K562 (cell line): ENCODE data around the gene HPS1. TPM values are rescaled to one million over a fixed set of nuclear protein-coding genes. Genes with fewer than 3 reads are reported as not detected.

Source experiments
- BDP1 ChIP-seq: IDR thresholded peaks from 3 replicates; pipeline ENCODE4 v1.6.1; 2011; ENCODE audit not compliant: insufficient read length, insufficient read depth
- E2F6 ChIP-seq, 2 experiments: IDR thresholded peaks; 2 replicates each; pipeline ENCODE4 v1.6.1; 2011; ENCODE audit warnings: borderline replicate concordance in 1 of 2, control low read depth in 1 of 2, low read depth in 1 of 2, low read length in 1 of 2, mild to moderate bottlenecking in 1 of 2, mixed read lengths in 1 of 2, moderate library complexity in 1 of 2; ENCODE audit not compliant: insufficient read depth in 1 of 2, insufficient read length in 1 of 2, poor library complexity in 1 of 2, severe bottlenecking in 1 of 2; ENCODE audit errors: extremely low read depth in 1 of 2
- HEY1 ChIP-seq: fragments of 250-450 bp; sonication (Bioruptor Pico); IDR thresholded peaks from 2 replicates; pipeline ENCODE4 v1.5.0; 2020; ENCODE audit warnings: mild to moderate bottlenecking, moderate library complexity, borderline replicate concordance
- ILK ChIP-seq: fragments of 450-650 bp; IDR thresholded peaks from 2 replicates; pipeline ENCODE4 v1.6.1; 2016; ENCODE audit warnings: missing genetic modification characterization, low read depth, mild to moderate bottlenecking, missing compliant biosample characterization, moderate library complexity, borderline replicate concordance
- POLR2A ChIP-seq: fragments of 450-650 bp; conservative IDR thresholded peaks from 2 replicates; pipeline ENCODE4 v1.6.1; 2016
- RNF219 ChIP-seq: fragments of 250-450 bp; sonication (Bioruptor Pico); IDR thresholded peaks from 2 replicates; pipeline ENCODE4 v1.5.0; 2022; ENCODE audit warnings: mild to moderate bottlenecking
- YY1 ChIP-seq, 3 experiments: IDR thresholded peaks; 2 replicates each; pipeline ENCODE4 v1.6.1; 2011; ENCODE audit warnings: low read length in 2 of 3, mild to moderate bottlenecking in 2 of 3, moderate library complexity in 2 of 3, borderline replicate concordance in 1 of 3, control low read depth in 1 of 3, low read depth in 1 of 3; ENCODE audit not compliant: insufficient read depth in 3 of 3, insufficient replicate concordance in 2 of 3, control insufficient read depth in 1 of 3, insufficient read length in 1 of 3; ENCODE audit errors: extremely low read depth in 1 of 3
- ZNF184 ChIP-seq: sonication (generic); formaldehyde crosslinking; IDR thresholded peaks from 2 replicates; pipeline ENCODE4 v1.5.0; 2020; ENCODE audit warnings: missing genetic modification reagents
- ZNF395 ChIP-seq: fragments of 200-800 bp; sonication (Bioruptor generic); IDR thresholded peaks from 2 replicates; pipeline ENCODE4 v1.6.1; 2017; ENCODE audit warnings: missing genetic modification characterization, missing compliant biosample characterization
- ZNF644 ChIP-seq: fragments of 200-800 bp; sonication (Bioruptor generic); IDR thresholded peaks from 2 replicates; pipeline ENCODE4 v1.6.1; 2016; ENCODE audit warnings: low read depth, missing genetic modification characterization, missing compliant biosample characterization
- ZSCAN32 ChIP-seq: fragments of 450-650 bp; formaldehyde crosslinking; IDR thresholded peaks from 2 replicates; pipeline ENCODE4 v1.4.0; 2020; ENCODE audit warnings: mild to moderate bottlenecking, moderate library complexity
- polyA plus RNA-seq, 8 experiments: library from polyadenylated mRNA; depleted of rRNA in 4 of 8; stranded (reverse) in 5 of 8; unstranded in 3 of 8; fragments of >200 nt; fragmentation: Nextera tagmentation in 2 of 8; fragmentation: Illumina TruSeq in 1 of 8; extraction: Ambion mirVana in 2 of 8; extraction: Trizol in 1 of 8; gene quantifications; 2 replicates each; pipeline versions ENCODE4 v1.2.1 to v1.2.3, GENCODE V29; 2011 to 2014; ENCODE audit warnings: inconsistent platforms in 1 of 8, missing spikeins in 1 of 8
- total RNA-seq, 7 experiments: library from RNA; depleted of rRNA in 6 of 7; stranded (reverse); fragments of >200 nt in 6 of 7; fragmentation: Illumina TruSeq in 2 of 7; extraction: Trizol in 2 of 7; gene quantifications; 2 replicates each; pipeline versions ENCODE4 v1.2.1 to v1.2.3, GENCODE V29; 2011 to 2021; ENCODE audit warnings: low replicate concordance in 1 of 7
- TF ChIP-seq, protein P1 (sequence below): fragments of 450-650 bp; IDR thresholded peaks from one replicate; pipeline ENCODE4 v1.6.1; 2018; ENCODE audit warnings: mild to moderate bottlenecking, moderate library complexity; ENCODE audit not compliant: partially characterized antibody
- TF ChIP-seq, protein P2 (sequence below): fragments of 450-650 bp; IDR thresholded peaks from 2 replicates; pipeline ENCODE4 v1.6.1; 2017; ENCODE audit warnings: antibody characterized with exemption, mild to moderate bottlenecking

Gene HPS1
- total and polyA plus RNA-seq, 9 of the 15 experiments (the other 6 are each of a cell fraction or from before 2014, with no cell fraction given) = 18.1 to 43.6 (median 26.3) TPM

DNA sequence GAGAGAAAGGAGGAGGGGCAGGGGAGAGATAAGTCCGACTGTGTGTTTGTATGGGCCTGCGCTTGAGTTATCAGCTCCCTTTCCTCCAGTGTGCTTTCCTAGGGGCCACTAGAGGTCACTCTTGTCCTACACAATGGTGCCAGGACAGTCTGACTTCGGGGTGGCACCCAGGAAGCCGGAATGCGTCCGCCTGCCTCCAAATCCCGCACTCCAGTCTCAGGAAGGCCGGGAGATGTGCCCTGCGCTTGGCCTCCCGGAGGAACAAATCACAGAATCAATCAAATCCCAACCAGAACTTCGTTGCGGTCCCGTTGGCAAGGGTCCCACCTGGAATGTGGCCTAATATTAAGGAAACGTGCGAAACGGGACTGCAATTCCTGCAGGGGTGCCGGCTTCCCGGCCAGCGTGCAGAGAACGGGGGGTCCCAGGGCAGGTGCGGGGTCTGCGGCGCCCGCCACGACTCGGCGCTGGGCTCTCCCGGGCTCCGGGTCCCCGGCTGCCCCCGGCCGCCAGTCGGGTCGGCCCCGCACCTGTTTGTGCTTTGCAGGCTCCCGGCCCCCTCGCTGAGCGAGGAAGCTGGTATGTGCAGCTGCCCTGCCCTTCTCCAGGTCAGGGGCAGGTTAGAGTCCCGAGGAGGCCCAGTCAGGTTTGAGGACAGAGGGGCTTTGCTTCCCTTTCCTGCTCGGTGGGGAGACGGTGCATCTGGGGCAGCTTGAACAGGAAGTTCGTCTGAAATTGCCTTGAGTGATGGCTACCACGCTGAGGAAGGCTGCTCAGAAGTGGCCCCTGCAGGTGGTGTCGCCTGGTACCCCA, 21.0 kb upstream of the HPS1 start (continued):
- TF ChIP-seq RNF219 (CRISPR knock-in tag) = no peak
- no peak for TF ChIP-seq ZNF184 (CRISPR knock-in tag)
- peak in 1 of 3 experiments; percentile 36 for TF ChIP-seq YY1 (IDR thresholded peaks at IDR 0.05; ENCODE audit: borderline replicate concordance in 1 of 3, control insufficient read depth in 1 of 3, extremely low read depth in 1 of 3, insufficient read depth in 3 of 3, insufficient read length in 1 of 3, insufficient replicate concordance in 2 of 3, low read depth in 1 of 3, low read length in 2 of 3)
- TF ChIP-seq, protein P1, sequence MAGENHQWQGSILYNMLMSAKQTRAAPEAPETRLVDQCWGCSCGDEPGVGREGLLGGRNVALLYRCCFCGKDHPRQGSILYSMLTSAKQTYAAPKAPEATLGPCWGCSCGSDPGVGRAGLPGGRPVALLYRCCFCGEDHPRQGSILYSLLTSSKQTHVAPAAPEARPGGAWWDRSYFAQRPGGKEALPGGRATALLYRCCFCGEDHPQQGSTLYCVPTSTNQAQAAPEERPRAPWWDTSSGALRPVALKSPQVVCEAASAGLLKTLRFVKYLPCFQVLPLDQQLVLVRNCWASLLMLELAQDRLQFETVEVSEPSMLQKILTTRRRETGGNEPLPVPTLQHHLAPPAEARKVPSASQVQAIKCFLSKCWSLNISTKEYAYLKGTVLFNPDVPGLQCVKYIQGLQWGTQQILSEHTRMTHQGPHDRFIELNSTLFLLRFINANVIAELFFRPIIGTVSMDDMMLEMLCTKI = no peak
- no peak for TF ChIP-seq POLR2A
- TF ChIP-seq, protein P2, sequence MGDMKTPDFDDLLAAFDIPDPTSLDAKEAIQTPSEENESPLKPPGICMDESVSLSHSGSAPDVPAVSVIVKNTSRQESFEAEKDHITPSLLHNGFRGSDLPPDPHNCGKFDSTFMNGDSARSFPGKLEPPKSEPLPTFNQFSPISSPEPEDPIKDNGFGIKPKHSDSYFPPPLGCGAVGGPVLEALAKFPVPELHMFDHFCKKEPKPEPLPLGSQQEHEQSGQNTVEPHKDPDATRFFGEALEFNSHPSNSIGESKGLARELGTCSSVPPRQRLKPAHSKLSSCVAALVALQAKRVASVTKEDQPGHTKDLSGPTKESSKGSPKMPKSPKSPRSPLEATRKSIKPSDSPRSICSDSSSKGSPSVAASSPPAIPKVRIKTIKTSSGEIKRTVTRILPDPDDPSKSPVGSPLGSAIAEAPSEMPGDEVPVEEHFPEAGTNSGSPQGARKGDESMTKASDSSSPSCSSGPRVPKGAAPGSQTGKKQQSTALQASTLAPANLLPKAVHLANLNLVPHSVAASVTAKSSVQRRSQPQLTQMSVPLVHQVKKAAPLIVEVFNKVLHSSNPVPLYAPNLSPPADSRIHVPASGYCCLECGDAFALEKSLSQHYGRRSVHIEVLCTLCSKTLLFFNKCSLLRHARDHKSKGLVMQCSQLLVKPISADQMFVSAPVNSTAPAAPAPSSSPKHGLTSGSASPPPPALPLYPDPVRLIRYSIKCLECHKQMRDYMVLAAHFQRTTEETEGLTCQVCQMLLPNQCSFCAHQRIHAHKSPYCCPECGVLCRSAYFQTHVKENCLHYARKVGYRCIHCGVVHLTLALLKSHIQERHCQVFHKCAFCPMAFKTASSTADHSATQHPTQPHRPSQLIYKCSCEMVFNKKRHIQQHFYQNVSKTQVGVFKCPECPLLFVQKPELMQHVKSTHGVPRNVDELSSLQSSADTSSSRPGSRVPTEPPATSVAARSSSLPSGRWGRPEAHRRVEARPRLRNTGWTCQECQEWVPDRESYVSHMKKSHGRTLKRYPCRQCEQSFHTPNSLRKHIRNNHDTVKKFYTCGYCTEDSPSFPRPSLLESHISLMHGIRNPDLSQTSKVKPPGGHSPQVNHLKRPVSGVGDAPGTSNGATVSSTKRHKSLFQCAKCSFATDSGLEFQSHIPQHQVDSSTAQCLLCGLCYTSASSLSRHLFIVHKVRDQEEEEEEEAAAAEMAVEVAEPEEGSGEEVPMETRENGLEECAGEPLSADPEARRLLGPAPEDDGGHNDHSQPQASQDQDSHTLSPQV = 0 out of 2 replicates have a peak, but pooled peaks have one; percentile 43
- TF ChIP-seq ZNF395 (CRISPR knock-in tag) = no peak
- TF ChIP-seq BDP1 = no peak
- no peak for TF ChIP-seq HEY1 (CRISPR knock-in tag)
- TF ChIP-seq E2F6 (IDR thresholded peaks at IDR 0.05; ENCODE audit: borderline replicate concordance in 1 of 2, extremely low read depth in 1 of 2, insufficient read depth in 1 of 2, insufficient read length in 1 of 2, low read depth in 1 of 2, low read length in 1 of 2, poor library complexity in 1 of 2, severe bottlenecking in 1 of 2) = peak; percentile 5 to 6
- TF ChIP-seq ILK = no peak
- no peak for TF ChIP-seq ZNF644 (tag)
- no peak for TF ChIP-seq ZSCAN32 (CRISPR knock-in tag)
